DMS153 (cell line): ENCODE results near the gene HPCAL1.

ENCODE experiments used
- DNase-seq: peaks from one replicate; lab custom pipeline; 2025; lab: John Stamatoyannopoulos, UW

HPCAL1 gene

GRCh38 chr2:10355471-10356438 lies 53.1 kb downstream of the HPCAL1 start:
- peak; percentile 59 for DNase-seq

GRCh38 chr2:10356439-10356811 lies 53.7 kb downstream of the HPCAL1 start:
- peak; percentile 14 for DNase-seq

- DNase-seq, result no peak
Measured at GRCh38 chr2:10357193-10358169, 54.8 kb downstream of the HPCAL1 start.

- no peak for DNase-seq
Measured at GRCh38 chr2:10359246-10359645, 56.5 kb downstream of the HPCAL1 start.

- no peak for DNase-seq
Measured at GRCh38 chr2:10359731-10360329, 57.1 kb downstream of the HPCAL1 start.

GRCh38 chr2:10360460-10360849 lies 57.8 kb downstream of the HPCAL1 start:
- DNase-seq, result no peak

- DNase-seq, result no peak
Measured at GRCh38 chr2:10360850-10361588, 58.3 kb downstream of the HPCAL1 start.

GRCh38 chr2:10362096-10362897 lies 59.6 kb downstream of the HPCAL1 start:
- DNase-seq, result no peak

GRCh38 chr2:10362898-10363454 lies 60.3 kb downstream of the HPCAL1 start:
- no peak for DNase-seq

GRCh38 chr2:10363861-10364610 lies 61.3 kb downstream of the HPCAL1 start:
- DNase-seq, result no peak

GRCh38 chr2:10365412-10365811 lies 62.7 kb downstream of the HPCAL1 start:
- no peak for DNase-seq

GRCh38 chr2:10366601-10367270 lies 64.0 kb downstream of the HPCAL1 start:
- DNase-seq, result no peak

- DNase-seq, result no peak
Measured at GRCh38 chr2:10367472-10368439, 65.1 kb downstream of the HPCAL1 start.

GRCh38 chr2:10368491-10369231 lies 66.0 kb downstream of the HPCAL1 start:
- DNase-seq, result no peak

GRCh38 chr2:10369269-10370255 lies 66.9 kb downstream of the HPCAL1 start:
- no peak for DNase-seq

GRCh38 chr2:10370390-10370789 lies 67.7 kb downstream of the HPCAL1 start:
- DNase-seq, result no peak
